ENCODE measurements around the gene PHEX. TPM values are rescaled to one million over a fixed set of nuclear protein-coding genes. Genes with fewer than 3 reads are reported as not detected.
"Not testable (repeated sequence)": the region's sequence is repeated elsewhere in the genome, so short reads cannot be mapped to it uniquely, and the experiment has no call there.

PHEX gene
- total and polyA plus RNA-seq, 12 donors: 0.07 to 0.33 (median 0.10) TPM; not detected in 1

- intact Hi-C loops (cut with DNase I): no loop called here
- Histone ChIP-seq H3K4me1 (replicated peaks in 1 of 2) (no peaks in the 10 kb centered on the region), H3K27me3 (no peaks in the 10 kb centered on the region), H3K27ac (no peak overlapping the region), H3K9me3 (replicated peaks in 1 of 3) (no peaks in the 10 kb centered on the region), H3K4me3 (no peak overlapping the region), H3K36me3 (replicated peaks in 1 of 2) (no peaks in the 10 kb centered on the region)
- TF ChIP-seq POLR2A (IDR thresholded peaks at IDR 0.05): no peak
- TF ChIP-seq CTCF (IDR thresholded peaks at IDR 0.05): no peak
- WGBS, 4 donors: 65 to 84% (median 80%) methylated on average over 6 of the region's 6 CpGs
- no peak for DNase-seq
These were observed 244.7 kb downstream of the PHEX start for GRCh38 chrX:22276781-22277180.

- intact Hi-C loops (cut with DNase I): no loop called here
- H3K27me3 ChIP-seq: no peaks in the 10 kb centered on the region
- no peak for TF ChIP-seq CTCF (IDR thresholded peaks at IDR 0.05)
- TF ChIP-seq POLR2A (IDR thresholded peaks at IDR 0.05): no peak
- no peak for DNase-seq
- WGBS, 4 donors: 35 to 63% (median 50%) methylated on average over 3 of the region's 3 CpGs
- no peak overlapping the region for H3K27ac ChIP-seq
- H3K4me3 ChIP-seq: no peak overlapping the region
- H3K4me1 ChIP-seq (replicated peaks in 1 of 2): no peaks in the 10 kb centered on the region
- H3K36me3 ChIP-seq (replicated peaks in 1 of 2): no peaks in the 10 kb centered on the region
- H3K9me3 ChIP-seq (replicated peaks in 1 of 3): no peaks in the 10 kb centered on the region
These were observed 246.2 kb downstream of the PHEX start for GRCh38 chrX:22278375-22278774.

- H3K36me3 ChIP-seq (replicated peaks in 1 of 2); H3K4me1 ChIP-seq (replicated peaks in 1 of 2); H3K4me3 ChIP-seq; H3K27me3 ChIP-seq; DNase-seq; intact Hi-C loops (cut with DNase I); H3K9me3 ChIP-seq (replicated peaks in 1 of 3); H3K27ac ChIP-seq: not testable (repeated sequence)
- WGBS, 4 donors: 64 to 86% (median 85%) methylated on average over 1 to 3 of the region's 3 CpGs; no CpG with 5 or more reads in 1 of the 4 donors
These were observed 257.1 kb downstream of the PHEX start for GRCh38 chrX:22289209-22289608.

GRCh38 chrX:22296871-22297270, 264.7 kb downstream of the PHEX start:
- H3K9me3 ChIP-seq (replicated peaks in 1 of 3): no peaks in the 10 kb centered on the region
- TF ChIP-seq POLR2A (IDR thresholded peaks at IDR 0.05) (no peak), CTCF (IDR thresholded peaks at IDR 0.05) (no peak)
- WGBS, 4 donors: 72 to 86% (median 77%) methylated on average over 2 of the region's 2 CpGs
- no peaks in the 10 kb centered on the region for H3K4me1 ChIP-seq (replicated peaks in 1 of 2)
- peaks cover 4% of the 10 kb centered on the region for H3K27me3 ChIP-seq
- no peak for DNase-seq
- H3K27ac ChIP-seq: no peak overlapping the region
- intact Hi-C loops (cut with DNase I): no loop called here
- H3K36me3 ChIP-seq (replicated peaks in 1 of 2): no peaks in the 10 kb centered on the region
- no peak overlapping the region for H3K4me3 ChIP-seq

GRCh38 chrX:22300130-22300529, 268.0 kb downstream of the PHEX start:
- peak; percentile 13 to 59 (median 35) for DNase-seq
- H3K27me3 ChIP-seq: peaks cover 4% of the 10 kb centered on the region
- H3K4me3 ChIP-seq: no peak overlapping the region
- WGBS, 4 donors: 0 to 4% (median 1%) methylated on average over 2 of the region's 2 CpGs
- intact Hi-C loops (cut with DNase I): no loop called here
- no peak overlapping the region for H3K27ac ChIP-seq
- H3K9me3 ChIP-seq (replicated peaks in 1 of 3): no peaks in the 10 kb centered on the region
- no peak for TF ChIP-seq CTCF (IDR thresholded peaks at IDR 0.05)
- TF ChIP-seq POLR2A (IDR thresholded peaks at IDR 0.05): no peak
- H3K4me1 ChIP-seq (replicated peaks in 1 of 2): no peaks in the 10 kb centered on the region
- H3K36me3 ChIP-seq (replicated peaks in 1 of 2): no peaks in the 10 kb centered on the region

Measured in adrenal gland (tissue), 12 donors.